ENCODE data around the gene KCNIP1. TPM values are rescaled to one million over a fixed set of nuclear protein-coding genes. Genes with fewer than 3 reads are reported as not detected.

KCNIP1 gene
- total RNA-seq, 1 experiment from 2014 or later: not detected

- no peak for TF ChIP-seq CBX3 (IDR thresholded peaks at IDR 0.05; ENCODE audit: low read depth)
These were observed 35.1 kb downstream of the KCNIP1 start (continued) for GRCh38 chr5:170538696-170539586.

DNA sequence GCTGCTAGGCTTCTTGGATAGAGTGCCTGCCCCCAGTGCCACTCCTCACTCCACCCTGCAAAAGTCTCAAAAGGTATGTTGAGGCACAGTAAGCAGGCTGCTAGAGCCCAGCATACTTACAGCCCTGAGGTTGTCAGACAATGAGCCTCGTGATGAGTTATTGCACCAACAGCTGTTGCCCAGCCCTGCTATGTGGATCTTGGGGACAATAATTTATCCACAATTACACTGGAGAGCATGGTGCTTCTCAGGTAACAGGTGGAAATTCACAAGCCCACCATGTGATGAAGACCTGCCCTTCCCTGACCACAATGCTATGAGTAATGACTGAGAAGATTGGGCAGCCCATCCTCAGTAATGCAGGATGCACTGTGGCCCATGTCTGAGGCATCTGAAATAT lies 36.5 kb downstream of the KCNIP1 start:
- ATAC-seq (no peak), DNase-seq (ENCODE audit: low read depth, low spot score) (no peak)
- H3K79me2 ChIP-seq (ENCODE audit: insufficient read depth, low read length): no peaks in the 10 kb centered on the region
- H4K20me1 ChIP-seq (ENCODE audit: insufficient read depth): no peaks in the 10 kb centered on the region
- no peak overlapping the region for H3K9ac ChIP-seq (ENCODE audit: low read length)
- H3K9me2 ChIP-seq (ENCODE audit: insufficient read depth): no peaks in the 10 kb centered on the region
- peaks cover 8% of the 10 kb centered on the region; the same call in 1 of the 2 replicates for H3K27me3 ChIP-seq (ENCODE audit: insufficient read depth, low read length)
- BruUV-seq (replicated peaks): no TSS peak
- ChIA-PET RAD21 (ENCODE audit: low non-redundant PET in 1 of 2, low total read pairs in 2 of 2, uncharacterized antibody in 2 of 2, unreplicated experiment in 2 of 2) (no interaction called here), CTCF (no interaction called here), POLR2A (no interaction called here)
- no peak overlapping the region for H3K4me2 ChIP-seq (ENCODE audit: low read length)
- TF ChIP-seq CBX3 (IDR thresholded peaks at IDR 0.05; ENCODE audit: low read depth) (no peak), SP1 (IDR thresholded peaks at IDR 0.05; ENCODE audit: low read depth) (no peak), SIN3A (IDR thresholded peaks at IDR 0.05; ENCODE audit: low read depth) (no peak), RAD21 (IDR thresholded peaks at IDR 0.05; ENCODE audit: low read depth) (no peak), ZNF274 (IDR thresholded peaks at IDR 0.05; ENCODE audit: low read depth, low read length) (no peak), EGR1 (IDR thresholded peaks at IDR 0.05; ENCODE audit: low read depth) (no peak), JUND (IDR thresholded peaks at IDR 0.05) (no peak), TCF7L2 (IDR thresholded peaks at IDR 0.05; ENCODE audit: borderline replicate concordance, extremely low read depth, insufficient read depth, insufficient read length) (no peak), EZH2 (IDR thresholded peaks at IDR 0.05) (no peak), CEBPB (IDR thresholded peaks at IDR 0.05; ENCODE audit: low read depth) (no peak), POLR2A (IDR thresholded peaks at IDR 0.05; ENCODE audit: borderline replicate concordance, extremely low read depth, insufficient read depth, insufficient read length) (no peak), EZH2phosphoT487 (IDR thresholded peaks at IDR 0.05; ENCODE audit: borderline replicate concordance) (no peak), FOSL1 (IDR thresholded peaks at IDR 0.05; ENCODE audit: low read depth) (no peak)
- TF ChIP-seq, protein P1, sequence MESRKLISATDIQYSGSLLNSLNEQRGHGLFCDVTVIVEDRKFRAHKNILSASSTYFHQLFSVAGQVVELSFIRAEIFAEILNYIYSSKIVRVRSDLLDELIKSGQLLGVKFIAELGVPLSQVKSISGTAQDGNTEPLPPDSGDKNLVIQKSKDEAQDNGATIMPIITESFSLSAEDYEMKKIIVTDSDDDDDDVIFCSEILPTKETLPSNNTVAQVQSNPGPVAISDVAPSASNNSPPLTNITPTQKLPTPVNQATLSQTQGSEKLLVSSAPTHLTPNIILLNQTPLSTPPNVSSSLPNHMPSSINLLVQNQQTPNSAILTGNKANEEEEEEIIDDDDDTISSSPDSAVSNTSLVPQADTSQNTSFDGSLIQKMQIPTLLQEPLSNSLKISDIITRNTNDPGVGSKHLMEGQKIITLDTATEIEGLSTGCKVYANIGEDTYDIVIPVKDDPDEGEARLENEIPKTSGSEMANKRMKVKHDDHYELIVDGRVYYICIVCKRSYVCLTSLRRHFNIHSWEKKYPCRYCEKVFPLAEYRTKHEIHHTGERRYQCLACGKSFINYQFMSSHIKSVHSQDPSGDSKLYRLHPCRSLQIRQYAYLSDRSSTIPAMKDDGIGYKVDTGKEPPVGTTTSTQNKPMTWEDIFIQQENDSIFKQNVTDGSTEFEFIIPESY (IDR thresholded peaks at IDR 0.05; ENCODE audit: extremely low read depth, insufficient replicate concordance, low read length): no peak
- TF ChIP-seq, protein P2, sequence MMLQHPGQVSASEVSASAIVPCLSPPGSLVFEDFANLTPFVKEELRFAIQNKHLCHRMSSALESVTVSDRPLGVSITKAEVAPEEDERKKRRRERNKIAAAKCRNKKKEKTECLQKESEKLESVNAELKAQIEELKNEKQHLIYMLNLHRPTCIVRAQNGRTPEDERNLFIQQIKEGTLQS (IDR thresholded peaks at IDR 0.05): no peak
- H3K27ac ChIP-seq (ENCODE audit: low read depth, low read length): no peak overlapping the region
- no peaks in the 10 kb centered on the region for H3K4me1 ChIP-seq (ENCODE audit: control insufficient read depth in 1 of 2, insufficient read depth in 2 of 2, low read length in 2 of 2)
- no peak overlapping the region for H3K4me3 ChIP-seq (replicated peaks in 1 of 2; ENCODE audit: low read depth in 1 of 2, low read length in 2 of 2)
- no peaks in the 10 kb centered on the region for H3K36me3 ChIP-seq (ENCODE audit: control insufficient read depth in 1 of 2, insufficient read depth in 2 of 2, low read length in 2 of 2)
- intact Hi-C loops (cut with micrococcal nuclease): no loop called here
- H2AFZ ChIP-seq (ENCODE audit: low read depth, low read length, poor library complexity, severe bottlenecking): no peak overlapping the region
- no peaks in the 10 kb centered on the region for H3K9me3 ChIP-seq (ENCODE audit: control insufficient read depth in 1 of 2, insufficient read depth in 1 of 2, low read depth in 1 of 2, low read length in 2 of 2)
